Mesendoderm (in vitro differentiated cells): ENCODE data around the gene TEAD1.

ENCODE experiments used
- DNase-seq: peaks from one replicate; pipeline ENCODE4 v3.0.0; 2013
- H2AK5ac ChIP-seq: 2 replicates; pipeline ENCODE4 v1.6.1; 2013; ENCODE audit warnings: low read length, inconsistent platforms
- H2BK120ac ChIP-seq: 2 replicates; pipeline ENCODE4 v1.6.1; 2013; ENCODE audit warnings: low read depth, mild to moderate bottlenecking, low read length, moderate library complexity, mixed read lengths
- H2BK15ac ChIP-seq: replicated peaks from 2 replicates; pipeline ENCODE4 v1.6.1; 2013; ENCODE audit warnings: low read depth, mild to moderate bottlenecking, moderate library complexity
- H2BK5ac ChIP-seq: 2 replicates; pipeline ENCODE4 v1.6.1; 2013; ENCODE audit warnings: low read length, inconsistent platforms
- H3K18ac ChIP-seq: 2 replicates; pipeline ENCODE4 v1.6.1; 2013; ENCODE audit warnings: mild to moderate bottlenecking, low read length, mixed read lengths
- H3K23ac ChIP-seq: one replicate; pipeline ENCODE4 v1.6.1; 2013; ENCODE audit warnings: low read length
- H3K27ac ChIP-seq: 2 replicates; pipeline ENCODE4 v1.5.1; 2013; ENCODE audit warnings: low read depth, mild to moderate bottlenecking, inconsistent platforms, low read length, moderate library complexity
- H3K27me3 ChIP-seq: 2 replicates; pipeline ENCODE4 v1.6.1; 2013; ENCODE audit warnings: low read length, control low read depth, mild to moderate bottlenecking, inconsistent platforms; ENCODE audit not compliant: insufficient read depth, poor library complexity
- H3K36me3 ChIP-seq: 2 replicates; pipeline ENCODE4 v1.6.1; 2013; ENCODE audit warnings: low read length, inconsistent platforms; ENCODE audit not compliant: control insufficient read depth, insufficient read depth
- H3K4ac ChIP-seq: one replicate; pipeline ENCODE4 v1.6.1; 2013; ENCODE audit warnings: low read depth, mild to moderate bottlenecking, low read length, moderate library complexity
- H3K4me1 ChIP-seq: 2 replicates; pipeline ENCODE4 v1.6.1; 2013; ENCODE audit warnings: low read depth, low read length, inconsistent platforms; ENCODE audit not compliant: control insufficient read depth
- H3K4me2 ChIP-seq: 2 replicates; pipeline ENCODE4 v1.6.1; 2013; ENCODE audit warnings: low read length
- H3K4me3 ChIP-seq: 2 replicates; pipeline ENCODE4 v1.5.1; 2013; ENCODE audit warnings: mild to moderate bottlenecking, low read length
- H3K56ac ChIP-seq: one replicate; pipeline ENCODE4 v1.6.1; 2013; ENCODE audit warnings: low read length
- H3K79me1 ChIP-seq: 2 replicates; pipeline ENCODE4 v1.6.1; 2013; ENCODE audit warnings: low read length, inconsistent platforms
- H3K79me2 ChIP-seq: 2 replicates; pipeline ENCODE4 v1.6.1; 2013; ENCODE audit warnings: mild to moderate bottlenecking, low read length; ENCODE audit not compliant: control insufficient read depth, insufficient read depth
- H3K9ac ChIP-seq: 2 replicates; pipeline ENCODE4 v1.6.1; 2013; ENCODE audit warnings: low read length, inconsistent platforms
- H4K5ac ChIP-seq: one replicate; pipeline ENCODE4 v1.6.1; 2013; ENCODE audit warnings: low read length
- H4K8ac ChIP-seq: one replicate; pipeline ENCODE4 v1.6.1; 2013; ENCODE audit warnings: low read depth, mild to moderate bottlenecking, control low read depth, low read length, moderate library complexity
- WGBS: extraction: QIAGEN DNeasy Blood & Tissue Kit; methylation state at CpG from one replicate; pipeline ENCODE4 v1.1.7; 2013; ENCODE audit warnings: low lambda C conversion rate, missing lambda C conversion rate; ENCODE audit not compliant: insufficient coverage; ENCODE audit errors: extremely low coverage; 5-methylcytosine and 5-hydroxymethylcytosine counted together

TEAD1 gene

GRCh38 chr11:12784987-12785386, 110.8 kb downstream of the TEAD1 start:
- Histone ChIP-seq H3K79me1 (peaks cover 32% of the 10 kb centered on the region), H3K4me2 (no peak overlapping the region), H3K27ac (no peak overlapping the region), H3K9ac (no peak overlapping the region), H2BK15ac (no peak overlapping the region), H3K56ac (no peak overlapping the region), H3K4ac (no peak overlapping the region), H3K27me3 (no peaks in the 10 kb centered on the region), H4K8ac (no peak overlapping the region), H3K4me3 (no peak overlapping the region), H4K5ac (no peak overlapping the region), H3K23ac (no peak overlapping the region), H3K79me2 (peaks cover 49% of the 10 kb centered on the region), H2BK5ac (no peak overlapping the region), H3K18ac (no peak overlapping the region), H3K36me3 (no peaks in the 10 kb centered on the region), H2BK120ac (no peak overlapping the region), H2AK5ac (no peak overlapping the region), H3K4me1 (peaks cover 13% of the 10 kb centered on the region)
- DNase-seq = no peak
- no CpG with 5 or more reads among the region's 5 CpGs for WGBS

GRCh38 chr11:12785901-12786300, 111.7 kb downstream of the TEAD1 start:
- Histone ChIP-seq H3K79me1 (peaks cover 33% of the 10 kb centered on the region), H3K23ac (no peak overlapping the region), H3K27ac (no peak overlapping the region), H3K4me1 (peaks cover 13% of the 10 kb centered on the region), H2BK15ac (no peak overlapping the region), H3K4ac (no peak overlapping the region), H3K9ac (no peak overlapping the region), H3K56ac (no peak overlapping the region), H3K18ac (no peak overlapping the region), H3K79me2 (peaks cover 51% of the 10 kb centered on the region), H3K4me3 (no peak overlapping the region), H4K5ac (no peak overlapping the region), H3K36me3 (no peaks in the 10 kb centered on the region), H3K27me3 (no peaks in the 10 kb centered on the region), H2BK5ac (no peak overlapping the region), H2AK5ac (no peak overlapping the region), H2BK120ac (no peak overlapping the region), H3K4me2 (no peak overlapping the region), H4K8ac (no peak overlapping the region)
- no peak for DNase-seq
- no CpG with 5 or more reads among the region's 5 CpGs for WGBS

- Histone ChIP-seq H3K4ac (no peak overlapping the region), H3K18ac (no peak overlapping the region), H4K8ac (no peak overlapping the region), H3K79me1 (peaks cover 33% of the 10 kb centered on the region), H3K56ac (no peak overlapping the region), H2BK15ac (no peak overlapping the region), H3K79me2 (peaks cover 51% of the 10 kb centered on the region), H3K27ac (no peak overlapping the region), H2BK5ac (no peak overlapping the region), H3K9ac (no peak overlapping the region), H3K23ac (no peak overlapping the region), H2BK120ac (no peak overlapping the region), H3K27me3 (no peaks in the 10 kb centered on the region), H3K4me3 (no peak overlapping the region), H4K5ac (no peak overlapping the region), H2AK5ac (no peak overlapping the region), H3K4me1 (peaks cover 13% of the 10 kb centered on the region), H3K36me3 (no peaks in the 10 kb centered on the region), H3K4me2 (no peak overlapping the region)
- no CpG with 5 or more reads among the region's 4 CpGs for WGBS
- no peak for DNase-seq
These were observed 112.2 kb downstream of the TEAD1 start for GRCh38 chr11:12786450-12786849.

GRCh38 chr11:12786891-12787290, 112.7 kb downstream of the TEAD1 start:
- Histone ChIP-seq H3K36me3 (no peaks in the 10 kb centered on the region), H3K27ac (no peak overlapping the region), H2BK120ac (no peak overlapping the region), H3K4ac (no peak overlapping the region), H3K27me3 (no peaks in the 10 kb centered on the region), H3K4me2 (no peak overlapping the region), H4K8ac (no peak overlapping the region), H3K79me1 (peaks cover 34% of the 10 kb centered on the region), H3K56ac (no peak overlapping the region), H2BK15ac (no peak overlapping the region), H2BK5ac (no peak overlapping the region), H3K9ac (no peak overlapping the region), H3K4me1 (peaks cover 13% of the 10 kb centered on the region), H3K4me3 (no peak overlapping the region), H3K79me2 (peaks cover 54% of the 10 kb centered on the region), H2AK5ac (no peak overlapping the region), H4K5ac (no peak overlapping the region), H3K18ac (peak overlapping the region; percentile 43), H3K23ac (no peak overlapping the region)
- DNase-seq = peak; percentile 46
- no CpG with 5 or more reads among the region's 5 CpGs for WGBS

- no peak overlapping the region for H4K5ac ChIP-seq
- H2BK5ac ChIP-seq = no peak overlapping the region
- H3K9ac ChIP-seq = no peak overlapping the region
- H4K8ac ChIP-seq = no peak overlapping the region
- DNase-seq = no peak
- H3K4ac ChIP-seq = no peak overlapping the region
- H3K56ac ChIP-seq = no peak overlapping the region
- H3K79me2 ChIP-seq = peaks cover 58% of the 10 kb centered on the region
- no peak overlapping the region for H3K4me2 ChIP-seq
- H3K27me3 ChIP-seq = no peaks in the 10 kb centered on the region
- H3K36me3 ChIP-seq = no peaks in the 10 kb centered on the region
- no CpG with 5 or more reads among the region's 9 CpGs for WGBS
- H2BK15ac ChIP-seq = no peak overlapping the region
- no peak overlapping the region for H3K23ac ChIP-seq
- H3K4me3 ChIP-seq = no peak overlapping the region
- no peak overlapping the region for H3K18ac ChIP-seq
- no peak overlapping the region for H2BK120ac ChIP-seq
- peaks cover 39% of the 10 kb centered on the region for H3K79me1 ChIP-seq
- no peak overlapping the region for H3K27ac ChIP-seq
- H3K4me1 ChIP-seq = peaks cover 13% of the 10 kb centered on the region
- H2AK5ac ChIP-seq = no peak overlapping the region
These were observed 113.6 kb downstream of the TEAD1 start for GRCh38 chr11:12787847-12788246.

- Histone ChIP-seq H3K79me1 (peaks cover 31% of the 10 kb centered on the region), H2BK120ac (no peak overlapping the region), H3K23ac (no peak overlapping the region), H4K8ac (no peak overlapping the region), H3K9ac (no peak overlapping the region), H2BK15ac (no peak overlapping the region), H2AK5ac (no peak overlapping the region), H3K4me3 (no peak overlapping the region), H3K27ac (no peak overlapping the region), H3K4me1 (peaks cover 19% of the 10 kb centered on the region), H3K4me2 (no peak overlapping the region), H3K56ac (no peak overlapping the region), H2BK5ac (no peak overlapping the region), H3K36me3 (no peaks in the 10 kb centered on the region), H4K5ac (no peak overlapping the region), H3K79me2 (peaks cover 52% of the 10 kb centered on the region), H3K4ac (no peak overlapping the region), H3K18ac (no peak overlapping the region), H3K27me3 (no peaks in the 10 kb centered on the region)
- no CpG with 5 or more reads among the region's 1 CpG for WGBS
- no peak for DNase-seq
These were observed 114.8 kb downstream of the TEAD1 start for GRCh38 chr11:12789054-12789453.
